HepG2 (cell line): ENCODE measurements around the gene RUSC1. TPM values are rescaled to one million over a fixed set of nuclear protein-coding genes. Genes with fewer than 3 reads are reported as not detected.

ENCODE experiments used
- AGO1 ChIP-seq: fragments of 200-400 bp; formaldehyde crosslinking; IDR thresholded peaks from 2 replicates; pipeline ENCODE4 v1.6.1; 2017; ENCODE audit warnings: mild to moderate bottlenecking, low read depth, low read length, moderate library complexity; ENCODE audit not compliant: poor library complexity, severe bottlenecking
- CCAR2 ChIP-seq: fragments of 200-400 bp; formaldehyde crosslinking; optimal IDR thresholded peaks from 2 replicates; pipeline ENCODE3; 2018; ENCODE audit warnings: low read depth, mild to moderate bottlenecking, low read length, moderate library complexity
- FIP1L1 ChIP-seq: fragments of 200-400 bp; formaldehyde crosslinking; IDR thresholded peaks from 2 replicates; pipeline ENCODE4 v1.6.1; 2018; ENCODE audit warnings: low read depth, mild to moderate bottlenecking, low read length, moderate library complexity, borderline replicate concordance; ENCODE audit not compliant: insufficient read depth
- GATA4 ChIP-seq: sonication (generic); IDR thresholded peaks from 2 replicates; pipeline ENCODE4 v1.6.1; 2016; ENCODE audit warnings: antibody characterized with exemption, low read depth, borderline replicate concordance
- GMEB2 ChIP-seq: IDR thresholded peaks from 2 replicates; pipeline ENCODE4 v1.6.1; 2016; ENCODE audit warnings: missing biosample characterization, missing genetic modification reagents, low read depth
- HINFP ChIP-seq: sonication (generic); formaldehyde crosslinking; IDR thresholded peaks from 2 replicates; pipeline ENCODE4 v1.4.0; 2020; ENCODE audit warnings: low read depth, mild to moderate bottlenecking, missing genetic modification reagents
- HNRNPH1 ChIP-seq: fragments of 200-400 bp; formaldehyde crosslinking; optimal IDR thresholded peaks from 2 replicates; pipeline ENCODE3; 2017; ENCODE audit warnings: mild to moderate bottlenecking, low read depth, low read length
- KDM6A ChIP-seq: IDR thresholded peaks from 2 replicates; pipeline ENCODE4 v1.6.1; 2016; ENCODE audit warnings: low read depth
- MAF1 ChIP-seq: sonication (generic); formaldehyde crosslinking; IDR thresholded peaks from 2 replicates; pipeline ENCODE4 v1.5.0; 2020; ENCODE audit warnings: missing genetic modification reagents, borderline replicate concordance
- MAFK ChIP-seq, 2 experiments: IDR thresholded peaks in 1 of 2; conservative IDR thresholded peaks in 1 of 2; 2 replicates each; pipeline ENCODE4 v1.6.1; 2011; ENCODE audit warnings: improper control_type of control experiment in 2 of 2, low read length in 2 of 2
- MAX ChIP-seq: IDR thresholded peaks from 2 replicates; pipeline ENCODE4 v1.6.1; 2012; ENCODE audit warnings: inconsistent platforms
- MEF2D ChIP-seq: sonication (generic); formaldehyde crosslinking; IDR thresholded peaks from 2 replicates; pipeline ENCODE4 v1.5.1; 2020; ENCODE audit warnings: mild to moderate bottlenecking, missing genetic modification reagents
- MXD3 ChIP-seq: IDR thresholded peaks from 2 replicates; pipeline ENCODE4 v1.6.1; 2016; ENCODE audit warnings: mild to moderate bottlenecking, missing biosample characterization, missing genetic modification reagents
- RAD51 ChIP-seq: fragments of 450-650 bp; IDR thresholded peaks from 2 replicates; pipeline ENCODE4 v1.6.1; 2016; ENCODE audit warnings: borderline replicate concordance
- TEAD2 ChIP-seq: sonication (generic); formaldehyde crosslinking; IDR thresholded peaks from 2 replicates; pipeline ENCODE4 v1.9.0; 2021; ENCODE audit warnings: missing genetic modification reagents
- TEAD3 ChIP-seq: optimal IDR thresholded peaks from 2 replicates; pipeline ENCODE3; 2016; ENCODE audit warnings: borderline replicate concordance
- ZNF263 ChIP-seq: sonication (generic); formaldehyde crosslinking; IDR thresholded peaks from 2 replicates; pipeline ENCODE4 v1.4.0; 2020; ENCODE audit warnings: missing genetic modification reagents
- ZNF335 ChIP-seq: sonication (generic); formaldehyde crosslinking; IDR thresholded peaks from 2 replicates; pipeline ENCODE4 v1.4.0; 2020; ENCODE audit warnings: missing genetic modification reagents
- ZNF33A ChIP-seq: sonication (generic); formaldehyde crosslinking; IDR thresholded peaks from 2 replicates; pipeline ENCODE4 v1.5.1; 2020; ENCODE audit warnings: missing genetic modification reagents, mild to moderate bottlenecking, moderate library complexity, borderline replicate concordance
- ZNF343 ChIP-seq: sonication (generic); formaldehyde crosslinking; IDR thresholded peaks from 2 replicates; pipeline ENCODE4 v1.4.0; 2020; ENCODE audit warnings: mild to moderate bottlenecking, missing genetic modification reagents
- ZNF468 ChIP-seq: sonication (generic); formaldehyde crosslinking; IDR thresholded peaks from 2 replicates; pipeline ENCODE4 v1.8.0; 2022; ENCODE audit warnings: mild to moderate bottlenecking, moderate library complexity, missing genetic modification reagents
- ZNF614 ChIP-seq: IDR thresholded peaks from 2 replicates; pipeline ENCODE4 v1.6.1; 2018; ENCODE audit warnings: missing biosample characterization, missing genetic modification reagents, inconsistent platforms, borderline replicate concordance
- ZNF776 ChIP-seq: sonication (generic); formaldehyde crosslinking; IDR thresholded peaks from 2 replicates; pipeline ENCODE4 v1.4.0; 2020; ENCODE audit warnings: mild to moderate bottlenecking, missing genetic modification reagents
- ZNF839 ChIP-seq: sonication (generic); formaldehyde crosslinking; IDR thresholded peaks from 2 replicates; pipeline ENCODE4 v1.4.0; 2020; ENCODE audit warnings: missing genetic modification reagents, mild to moderate bottlenecking, borderline replicate concordance
- polyA plus RNA-seq, 8 experiments: library from polyadenylated mRNA; depleted of rRNA in 3 of 8; stranded (reverse) in 7 of 8; unstranded in 1 of 8; fragments of >200 nt; fragmentation: Illumina TruSeq in 4 of 8; extraction: Trizol in 4 of 8; gene quantifications; 2 replicates each; pipeline versions ENCODE4 v1.2.1 to v1.2.3, GENCODE V29; 2011 to 2016; ENCODE audit warnings: low read depth in 4 of 8, missing spikeins in 1 of 8, mixed read lengths in 1 of 8; ENCODE audit not compliant: insufficient read depth in 1 of 8
- total RNA-seq, 5 experiments: library from RNA; depleted of rRNA; stranded (reverse); fragments of >200 nt; fragmentation: Illumina TruSeq; extraction: Trizol; gene quantifications; 2 replicates each; pipeline ENCODE4 v1.2.3, GENCODE V29; 2016; ENCODE audit warnings: low read depth in 1 of 5

Gene RUSC1
- total and polyA plus RNA-seq, 2 of the 13 experiments (the other 11 are each of a cell fraction or from before 2014, with no cell fraction given) = 18.7 to 20.4 TPM

GRCh38 chr1:155277070-155277901 lies 43.4 kb upstream of the RUSC1 start, which contains the start of gene HCN3 (continued):
- TF ChIP-seq GATA4 (no peak), KDM6A (CRISPR knock-in tag) (no peak), ZNF343 (no peak), RAD51 (no peak), CCAR2 (no peak), AGO1 (no peak), TEAD2 (CRISPR knock-in tag) (no peak), ZNF614 (no peak), ZNF335 (CRISPR knock-in tag) (no peak), HINFP (CRISPR knock-in tag) (no peak; the same call in 1 of the 2 replicates), MXD3 (CRISPR knock-in tag) (peak; percentile 76), MAX (peak; percentile 78), ZNF33A (CRISPR knock-in tag) (no peak), ZNF839 (CRISPR knock-in tag) (no peak), TEAD3 (no peak), HNRNPH1 (no peak), ZNF468 (CRISPR knock-in tag) (no peak; the same call in 1 of the 2 replicates), ZNF776 (no peak; the same call in 1 of the 2 replicates), MEF2D (no peak), ZNF263 (CRISPR knock-in tag) (no peak), MAFK (conservative IDR thresholded peaks at IDR 0.05 in 1 of 2, IDR thresholded peaks at IDR 0.05 in 1 of 2; ENCODE audit: low read length in 2 of 2) (no peak), GMEB2 (no peak), MAF1 (CRISPR knock-in tag) (no peak), FIP1L1 (no peak)
